HepG2 (cell line): ENCODE results near the gene MYO15A. TPM values are rescaled to one million over a fixed set of nuclear protein-coding genes. Genes with fewer than 3 reads are reported as not detected.

Experiments used
- GABPB1 ChIP-seq: IDR thresholded peaks from 2 replicates; pipeline ENCODE4 v1.6.1; 2016; ENCODE audit warnings: mild to moderate bottlenecking, missing genetic modification reagents, moderate library complexity, missing compliant biosample characterization
- HIVEP1 ChIP-seq: sonication (generic); formaldehyde crosslinking; IDR thresholded peaks from 2 replicates; pipeline ENCODE4 v1.4.0; 2020; ENCODE audit warnings: mild to moderate bottlenecking, missing genetic modification reagents
- MAZ ChIP-seq, 2 experiments: sonication (generic) in 1 of 2; formaldehyde crosslinking in 1 of 2; IDR thresholded peaks; 2 replicates each; pipeline versions ENCODE4 v1.5.0 to v1.6.1; 2012 to 2020; ENCODE audit warnings: low read depth in 2 of 2, mild to moderate bottlenecking in 2 of 2, borderline replicate concordance in 1 of 2, improper control_type of control experiment in 1 of 2, low read length in 1 of 2, missing genetic modification reagents in 1 of 2, moderate library complexity in 1 of 2
- MEF2D ChIP-seq: sonication (generic); formaldehyde crosslinking; IDR thresholded peaks from 2 replicates; pipeline ENCODE4 v1.5.1; 2020; ENCODE audit warnings: mild to moderate bottlenecking, missing genetic modification reagents
- NFIB ChIP-seq: sonication (generic); formaldehyde crosslinking; IDR thresholded peaks from 2 replicates; pipeline ENCODE4 v1.9.0; 2021; ENCODE audit warnings: missing genetic modification reagents, mild to moderate bottlenecking, borderline replicate concordance
- NR2C2 ChIP-seq: sonication (generic); formaldehyde crosslinking; IDR thresholded peaks from 2 replicates; pipeline ENCODE4 v1.4.0; 2020; ENCODE audit warnings: missing genetic modification reagents, mild to moderate bottlenecking, moderate library complexity, borderline replicate concordance
- POGZ ChIP-seq: sonication (generic); formaldehyde crosslinking; IDR thresholded peaks from 2 replicates; pipeline ENCODE4 v1.4.0; 2020; ENCODE audit warnings: mild to moderate bottlenecking, missing genetic modification reagents
- RFX3 ChIP-seq: IDR thresholded peaks from 2 replicates; pipeline ENCODE4 v1.6.1; 2016; ENCODE audit warnings: missing biosample characterization, missing genetic modification reagents
- U2AF1 ChIP-seq: fragments of 200-400 bp; formaldehyde crosslinking; optimal IDR thresholded peaks from 2 replicates; pipeline ENCODE3; 2017; ENCODE audit warnings: mild to moderate bottlenecking, low read depth, low read length
- ZBTB21 ChIP-seq: sonication (generic); formaldehyde crosslinking; IDR thresholded peaks from 2 replicates; pipeline ENCODE4 v1.4.0; 2020; ENCODE audit warnings: missing genetic modification reagents
- ZFP41 ChIP-seq: sonication (generic); formaldehyde crosslinking; IDR thresholded peaks from 2 replicates; pipeline ENCODE4 v1.4.0; 2020; ENCODE audit warnings: mild to moderate bottlenecking, missing genetic modification reagents, borderline replicate concordance
- ZKSCAN1 ChIP-seq: fragments of 150-350 bp; IDR thresholded peaks from 2 replicates; pipeline ENCODE4 v1.6.1; 2014; ENCODE audit warnings: low read length
- ZNF383 ChIP-seq: sonication (generic); formaldehyde crosslinking; IDR thresholded peaks from 2 replicates; pipeline ENCODE4 v1.4.0; 2020; ENCODE audit warnings: missing genetic modification reagents, mild to moderate bottlenecking, borderline replicate concordance
- ZNF547 ChIP-seq: sonication (generic); formaldehyde crosslinking; IDR thresholded peaks from 2 replicates; pipeline ENCODE4 v1.5.1; 2020; ENCODE audit warnings: mild to moderate bottlenecking, missing genetic modification reagents
- ZNF674 ChIP-seq: sonication (generic); formaldehyde crosslinking; IDR thresholded peaks from 2 replicates; pipeline ENCODE4 v1.5.0; 2020; ENCODE audit warnings: low read depth, mild to moderate bottlenecking, missing genetic modification reagents
- ZNF883 ChIP-seq: sonication (generic); formaldehyde crosslinking; IDR thresholded peaks from 2 replicates; pipeline ENCODE4 v1.5.1; 2020; ENCODE audit warnings: mild to moderate bottlenecking, missing genetic modification reagents; ENCODE audit errors: not compliant biosample characterization
- polyA plus RNA-seq, 8 experiments: library from polyadenylated mRNA; depleted of rRNA in 3 of 8; stranded (reverse) in 7 of 8; unstranded in 1 of 8; fragments of >200 nt; fragmentation: Illumina TruSeq in 4 of 8; extraction: Trizol in 4 of 8; gene quantifications; 2 replicates each; pipeline versions ENCODE4 v1.2.1 to v1.2.3, GENCODE V29; 2011 to 2016; ENCODE audit warnings: low read depth in 4 of 8, missing spikeins in 1 of 8, mixed read lengths in 1 of 8; ENCODE audit not compliant: insufficient read depth in 1 of 8
- total RNA-seq, 5 experiments: library from RNA; depleted of rRNA; stranded (reverse); fragments of >200 nt; fragmentation: Illumina TruSeq; extraction: Trizol; gene quantifications; 2 replicates each; pipeline ENCODE4 v1.2.3, GENCODE V29; 2016; ENCODE audit warnings: low read depth in 1 of 5
- TF ChIP-seq, protein P1 (sequence below): sonication (generic); formaldehyde crosslinking; IDR thresholded peaks from 2 replicates; pipeline ENCODE4 v1.4.0; 2020; ENCODE audit warnings: mild to moderate bottlenecking, low read depth, missing genetic modification reagents
- TF ChIP-seq, protein P2 (sequence below): sonication (generic); formaldehyde crosslinking; conservative IDR thresholded peaks from 2 replicates; pipeline ENCODE4 v1.8.0; 2022; ENCODE audit warnings: missing genetic modification reagents
- TF ChIP-seq, protein P3 (sequence below), 2 experiments: fragments of 450-650 bp in 1 of 2; sonication (generic) in 1 of 2; formaldehyde crosslinking; IDR thresholded peaks; 2 replicates each; pipeline versions ENCODE4 v1.5.0 to v1.8.0; 2020 to 2022; ENCODE audit warnings: mild to moderate bottlenecking in 1 of 2, missing genetic modification reagents in 1 of 2
- TF ChIP-seq, protein P4 (sequence below): sonication (generic); IDR thresholded peaks from 2 replicates; pipeline ENCODE4 v1.6.1; 2016; ENCODE audit warnings: low read depth, borderline replicate concordance
- TF ChIP-seq, protein P5 (sequence below): IDR thresholded peaks from 2 replicates; pipeline ENCODE4 v1.6.1; 2016; ENCODE audit warnings: missing compliant biosample characterization, missing genetic modification reagents, borderline replicate concordance

Gene MYO15A
- total and polyA plus RNA-seq, 2 of the 13 experiments (the other 11 are each of a cell fraction or from before 2014, with no cell fraction given), result 0.07 to 0.20 TPM

DNA sequence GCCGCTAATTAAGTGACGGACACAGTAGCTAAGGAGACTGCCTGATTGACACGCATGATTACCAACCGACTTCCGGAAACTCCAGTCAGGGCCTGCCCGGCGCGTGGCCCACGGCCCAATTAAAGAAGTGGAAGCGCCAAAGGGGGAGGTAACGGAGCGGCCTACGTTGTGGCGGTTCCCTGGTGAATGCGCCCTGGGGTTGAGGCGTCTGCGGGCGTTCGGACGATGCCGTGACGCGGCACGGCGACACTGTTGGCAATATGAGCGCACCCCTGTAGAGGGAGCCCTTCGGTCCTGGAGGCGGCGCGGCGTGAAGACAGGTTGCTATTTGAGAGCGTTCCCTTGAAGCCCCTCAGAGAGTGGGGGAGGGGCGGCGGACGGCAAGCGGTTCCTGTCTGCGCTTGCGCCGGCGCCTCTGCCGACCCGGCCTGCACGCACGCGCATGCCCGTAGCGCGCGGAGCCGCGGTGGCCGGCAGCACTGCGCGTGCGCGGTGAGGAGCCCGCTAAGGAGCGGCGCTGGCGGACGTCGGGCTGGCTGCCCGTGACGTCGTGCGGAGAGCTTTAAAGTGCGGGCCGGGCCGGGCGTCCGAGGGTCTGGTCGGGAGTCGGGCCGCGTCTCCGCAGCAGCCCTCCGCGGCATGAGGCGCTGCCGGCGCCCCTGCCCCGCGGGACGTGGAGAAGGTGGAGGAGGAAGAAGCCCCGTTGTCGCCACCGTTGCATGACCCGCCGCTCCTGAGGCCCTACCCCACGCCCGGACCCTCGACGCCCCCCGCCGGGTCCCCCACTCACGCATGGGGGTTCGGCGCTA is 75.0 kb downstream of the MYO15A start, which contains the start of gene ALKBH5 (continued):
- TF ChIP-seq, protein P1, sequence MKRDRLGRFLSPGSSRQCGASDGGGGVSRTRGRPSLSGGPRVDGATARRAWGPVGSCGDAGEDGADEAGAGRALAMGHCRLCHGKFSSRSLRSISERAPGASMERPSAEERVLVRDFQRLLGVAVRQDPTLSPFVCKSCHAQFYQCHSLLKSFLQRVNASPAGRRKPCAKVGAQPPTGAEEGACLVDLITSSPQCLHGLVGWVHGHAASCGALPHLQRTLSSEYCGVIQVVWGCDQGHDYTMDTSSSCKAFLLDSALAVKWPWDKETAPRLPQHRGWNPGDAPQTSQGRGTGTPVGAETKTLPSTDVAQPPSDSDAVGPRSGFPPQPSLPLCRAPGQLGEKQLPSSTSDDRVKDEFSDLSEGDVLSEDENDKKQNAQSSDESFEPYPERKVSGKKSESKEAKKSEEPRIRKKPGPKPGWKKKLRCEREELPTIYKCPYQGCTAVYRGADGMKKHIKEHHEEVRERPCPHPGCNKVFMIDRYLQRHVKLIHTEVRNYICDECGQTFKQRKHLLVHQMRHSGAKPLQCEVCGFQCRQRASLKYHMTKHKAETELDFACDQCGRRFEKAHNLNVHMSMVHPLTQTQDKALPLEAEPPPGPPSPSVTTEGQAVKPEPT (CRISPR knock-in tag), result peak; percentile 91; the same call in 1 of the 2 replicates
- peak; percentile 78 for TF ChIP-seq GABPB1 (CRISPR knock-in tag)
- TF ChIP-seq NFIB (CRISPR knock-in tag), result no peak
- no peak; the same call in 1 of the 2 replicates for TF ChIP-seq POGZ (CRISPR knock-in tag)
- TF ChIP-seq, protein P2, sequence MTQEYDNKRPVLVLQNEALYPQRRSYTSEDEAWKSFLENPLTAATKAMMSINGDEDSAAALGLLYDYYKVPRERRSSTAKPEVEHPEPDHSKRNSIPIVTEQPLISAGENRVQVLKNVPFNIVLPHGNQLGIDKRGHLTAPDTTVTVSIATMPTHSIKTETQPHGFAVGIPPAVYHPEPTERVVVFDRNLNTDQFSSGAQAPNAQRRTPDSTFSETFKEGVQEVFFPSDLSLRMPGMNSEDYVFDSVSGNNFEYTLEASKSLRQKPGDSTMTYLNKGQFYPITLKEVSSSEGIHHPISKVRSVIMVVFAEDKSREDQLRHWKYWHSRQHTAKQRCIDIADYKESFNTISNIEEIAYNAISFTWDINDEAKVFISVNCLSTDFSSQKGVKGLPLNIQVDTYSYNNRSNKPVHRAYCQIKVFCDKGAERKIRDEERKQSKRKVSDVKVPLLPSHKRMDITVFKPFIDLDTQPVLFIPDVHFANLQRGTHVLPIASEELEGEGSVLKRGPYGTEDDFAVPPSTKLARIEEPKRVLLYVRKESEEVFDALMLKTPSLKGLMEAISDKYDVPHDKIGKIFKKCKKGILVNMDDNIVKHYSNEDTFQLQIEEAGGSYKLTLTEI (CRISPR knock-in tag), result no peak
- TF ChIP-seq ZBTB21 (CRISPR knock-in tag), result peak; percentile 11; the same call in 1 of the 2 replicates
- TF ChIP-seq ZNF383, result no peak; the same call in 1 of the 2 replicates
- no peak; the same call in 1 of the 2 replicates for TF ChIP-seq ZNF674 (CRISPR knock-in tag)
- TF ChIP-seq NR2C2 (CRISPR knock-in tag), result peak; percentile 63; the same call in 1 of the 2 replicates
- TF ChIP-seq ZNF547 (CRISPR knock-in tag), result no peak
- TF ChIP-seq, protein P3, sequence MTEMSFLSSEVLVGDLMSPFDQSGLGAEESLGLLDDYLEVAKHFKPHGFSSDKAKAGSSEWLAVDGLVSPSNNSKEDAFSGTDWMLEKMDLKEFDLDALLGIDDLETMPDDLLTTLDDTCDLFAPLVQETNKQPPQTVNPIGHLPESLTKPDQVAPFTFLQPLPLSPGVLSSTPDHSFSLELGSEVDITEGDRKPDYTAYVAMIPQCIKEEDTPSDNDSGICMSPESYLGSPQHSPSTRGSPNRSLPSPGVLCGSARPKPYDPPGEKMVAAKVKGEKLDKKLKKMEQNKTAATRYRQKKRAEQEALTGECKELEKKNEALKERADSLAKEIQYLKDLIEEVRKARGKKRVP (CRISPR knock-in tag; IDR thresholded peaks at IDR 0.05), result 0 out of 4 replicates have a peak, but pooled peaks of 1 of the 2 experiments have one; percentile 14
- no peak for TF ChIP-seq ZFP41 (CRISPR knock-in tag)
- TF ChIP-seq, protein P4, sequence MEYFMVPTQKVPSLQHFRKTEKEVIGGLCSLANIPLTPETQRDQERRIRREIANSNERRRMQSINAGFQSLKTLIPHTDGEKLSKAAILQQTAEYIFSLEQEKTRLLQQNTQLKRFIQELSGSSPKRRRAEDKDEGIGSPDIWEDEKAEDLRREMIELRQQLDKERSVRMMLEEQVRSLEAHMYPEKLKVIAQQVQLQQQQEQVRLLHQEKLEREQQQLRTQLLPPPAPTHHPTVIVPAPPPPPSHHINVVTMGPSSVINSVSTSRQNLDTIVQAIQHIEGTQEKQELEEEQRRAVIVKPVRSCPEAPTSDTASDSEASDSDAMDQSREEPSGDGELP, result no peak
- TF ChIP-seq ZKSCAN1, result 0 out of 2 replicates have a peak, but pooled peaks have one; percentile 55
- TF ChIP-seq HIVEP1 (CRISPR knock-in tag), result 0 out of 2 replicates have a peak, but pooled peaks have one; percentile 11
- TF ChIP-seq RFX3 (CRISPR knock-in tag), result peak; percentile 85
- TF ChIP-seq, protein P5, sequence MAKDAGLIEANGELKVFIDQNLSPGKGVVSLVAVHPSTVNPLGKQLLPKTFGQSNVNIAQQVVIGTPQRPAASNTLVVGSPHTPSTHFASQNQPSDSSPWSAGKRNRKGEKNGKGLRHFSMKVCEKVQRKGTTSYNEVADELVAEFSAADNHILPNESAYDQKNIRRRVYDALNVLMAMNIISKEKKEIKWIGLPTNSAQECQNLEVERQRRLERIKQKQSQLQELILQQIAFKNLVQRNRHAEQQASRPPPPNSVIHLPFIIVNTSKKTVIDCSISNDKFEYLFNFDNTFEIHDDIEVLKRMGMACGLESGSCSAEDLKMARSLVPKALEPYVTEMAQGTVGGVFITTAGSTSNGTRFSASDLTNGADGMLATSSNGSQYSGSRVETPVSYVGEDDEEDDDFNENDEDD (CRISPR knock-in tag), result peak; percentile 76; the same call in 1 of the 2 replicates
- peak; percentile 82 for TF ChIP-seq MEF2D (CRISPR knock-in tag)
- peak; percentile 23; the same call in 1 of the 2 replicates for TF ChIP-seq MAZ (IDR thresholded peaks at IDR 0.05; ENCODE audit: borderline replicate concordance, low read depth, low read length)
- TF ChIP-seq MAZ (CRISPR knock-in tag; IDR thresholded peaks at IDR 0.05; ENCODE audit: low read depth), result no peak
- TF ChIP-seq U2AF1, result no peak
- TF ChIP-seq ZNF883 (CRISPR knock-in tag), result peak; percentile 47
